ENCODE results near the gene TMEM143. TPM values are rescaled to one million over a fixed set of nuclear protein-coding genes. Genes with fewer than 3 reads are reported as not detected.

TMEM143 gene
- total and polyA plus RNA-seq, 2 of the 8 experiments (the other 6 are each of a cell fraction or from before 2014, with no cell fraction given), result 14.2 to 19.1 TPM

GRCh38 chr19:48397263-48398101, 33.7 kb upstream of the TMEM143 start:
- no peaks in the 10 kb centered on the region for H3K36me3 ChIP-seq (ENCODE audit: control insufficient read depth in 2 of 4, insufficient read depth in 4 of 4, low read length in 3 of 4)
- peaks cover 27% of the 10 kb centered on the region for H3K23me2 ChIP-seq (ENCODE audit: low read depth, low read length)
- no peak overlapping the region for H3K56ac ChIP-seq (replicated peaks; ENCODE audit: insufficient read length, low read depth, low read length)
- no peak for DNase-seq (ENCODE audit: low read depth in 1 of 2, low spot score in 2 of 2)
- no peaks in the 10 kb centered on the region for H3K79me2 ChIP-seq (ENCODE audit: control insufficient read depth in 1 of 2, insufficient read depth in 2 of 2, low read length in 2 of 2)
- 55% methylated on average over 22 of the region's 22 CpGs; no CpG with 5 or more reads in 1 of the 2 experiments for WGBS, 2 experiments (ENCODE audit: extremely low coverage in 1 of 2, insufficient coverage in 1 of 2, insufficient read length in 1 of 2, insufficient replicate concordance in 2 of 2, low coverage in 1 of 2, low lambda C conversion rate in 2 of 2, missing lambda C conversion rate in 1 of 2)
- peak overlapping the region; percentile 32 to 86 (median 61); a peak in 7 of 8 replicates for H3K4me3 ChIP-seq (ENCODE audit: extremely low read depth in 1 of 4, insufficient read depth in 2 of 4, low read depth in 3 of 4, low read length in 4 of 4)
- peaks cover 6 to 50% (median 42%) of the 10 kb centered on the region in 4 experiments for H3K27me3 ChIP-seq (replicated peaks in 1 of 4; ENCODE audit: control insufficient read depth in 3 of 4, extremely low read depth in 1 of 4, insufficient read depth in 3 of 4, low read length in 3 of 4)
- no peak overlapping the region for H2BK120ac ChIP-seq (replicated peaks; ENCODE audit: low read depth, low read length)
- peaks cover 8 to 53% (median 41%) of the 10 kb centered on the region in 4 experiments for H3K4me1 ChIP-seq (replicated peaks in 1 of 4; ENCODE audit: control insufficient read depth in 3 of 4, insufficient read depth in 4 of 4, low read length in 3 of 4)
- no peak overlapping the region for H4K5ac ChIP-seq (ENCODE audit: insufficient read length, low read depth, low read length)
- no peak for FAIRE-seq
- no peak overlapping the region for H2BK20ac ChIP-seq (ENCODE audit: low read length)
- peak overlapping the region; percentile 88 for H3K4ac ChIP-seq (replicated peaks; ENCODE audit: insufficient read length, low read depth, low read length)
- no peaks in the 10 kb centered on the region for H4K20me1 ChIP-seq (replicated peaks in 1 of 2; ENCODE audit: control insufficient read depth in 1 of 2, insufficient read depth in 2 of 2, low read length in 2 of 2)
- H4K8ac ChIP-seq (ENCODE audit: extremely low read depth, insufficient read depth, low read length), result no peak overlapping the region
- peak overlapping the region; percentile 97 for H4K91ac ChIP-seq (replicated peaks; ENCODE audit: insufficient read length, low read length)
- H3K27ac ChIP-seq (ENCODE audit: low read depth, low read length), result no peak overlapping the region
- H3K9ac ChIP-seq (replicated peaks in 1 of 4; ENCODE audit: extremely low read depth in 1 of 4, low read depth in 3 of 4, low read length in 3 of 4), result peak overlapping the region in 2 of 4 experiments; percentile 61 to 80; a peak in 4 of 7 replicates
- H2BK15ac ChIP-seq (ENCODE audit: low read length), result peak overlapping the region; percentile 8; the same call in 1 of the 2 replicates
- no peaks in the 10 kb centered on the region for H3K79me1 ChIP-seq (ENCODE audit: low read depth, low read length)
- no peak overlapping the region for H2BK5ac ChIP-seq (ENCODE audit: low read depth, low read length)
- peak overlapping the region; percentile 99; the same call in 1 of the 2 replicates for H2AK5ac ChIP-seq (ENCODE audit: low read depth, low read length)
- H3K4me2 ChIP-seq (ENCODE audit: insufficient read depth in 1 of 2, low read depth in 2 of 2, low read length in 2 of 2), result peak overlapping the region; percentile 96 to 100
- CTCF ChIA-PET (ENCODE audit: partially characterized antibody), result no interaction called here
- POLR2A ChIA-PET (ENCODE audit: partially characterized antibody), result no interaction called here
- peak overlapping the region; percentile 84 for H2BK12ac ChIP-seq (ENCODE audit: low read depth, low read length)
- peak overlapping the region; percentile 60; the same call in 1 of the 2 replicates for H3K18ac ChIP-seq (ENCODE audit: extremely low read depth, low read length)
- H3K23ac ChIP-seq (ENCODE audit: insufficient read length), result no peak overlapping the region
- no peaks in the 10 kb centered on the region for H3K9me3 ChIP-seq (ENCODE audit: insufficient read depth in 2 of 2, low read depth in 1 of 2, low read length in 1 of 2)
- H2AFZ ChIP-seq (ENCODE audit: low read length), result no peak overlapping the region
- H3K14ac ChIP-seq (ENCODE audit: insufficient read length), result peak overlapping the region; percentile 98
- TF ChIP-seq, protein P1, sequence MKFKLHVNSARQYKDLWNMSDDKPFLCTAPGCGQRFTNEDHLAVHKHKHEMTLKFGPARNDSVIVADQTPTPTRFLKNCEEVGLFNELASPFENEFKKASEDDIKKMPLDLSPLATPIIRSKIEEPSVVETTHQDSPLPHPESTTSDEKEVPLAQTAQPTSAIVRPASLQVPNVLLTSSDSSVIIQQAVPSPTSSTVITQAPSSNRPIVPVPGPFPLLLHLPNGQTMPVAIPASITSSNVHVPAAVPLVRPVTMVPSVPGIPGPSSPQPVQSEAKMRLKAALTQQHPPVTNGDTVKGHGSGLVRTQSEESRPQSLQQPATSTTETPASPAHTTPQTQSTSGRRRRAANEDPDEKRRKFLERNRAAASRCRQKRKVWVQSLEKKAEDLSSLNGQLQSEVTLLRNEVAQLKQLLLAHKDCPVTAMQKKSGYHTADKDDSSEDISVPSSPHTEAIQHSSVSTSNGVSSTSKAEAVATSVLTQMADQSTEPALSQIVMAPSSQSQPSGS (IDR thresholded peaks at IDR 0.05; ENCODE audit: low read length), result no peak
- no peak for TF ChIP-seq TCF12 (IDR thresholded peaks at IDR 0.05; ENCODE audit: low read depth, low read length)
- TF ChIP-seq, protein P2, sequence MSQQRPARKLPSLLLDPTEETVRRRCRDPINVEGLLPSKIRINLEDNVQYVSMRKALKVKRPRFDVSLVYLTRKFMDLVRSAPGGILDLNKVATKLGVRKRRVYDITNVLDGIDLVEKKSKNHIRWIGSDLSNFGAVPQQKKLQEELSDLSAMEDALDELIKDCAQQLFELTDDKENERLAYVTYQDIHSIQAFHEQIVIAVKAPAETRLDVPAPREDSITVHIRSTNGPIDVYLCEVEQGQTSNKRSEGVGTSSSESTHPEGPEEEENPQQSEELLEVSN (IDR thresholded peaks at IDR 0.05), result no peak
- TF ChIP-seq POU5F1 (IDR thresholded peaks at IDR 0.05; ENCODE audit: low read depth, low read length), result no peak
- no peak for TF ChIP-seq RNF2 (IDR thresholded peaks at IDR 0.05; ENCODE audit: borderline replicate concordance, low read depth, low read length, missing control alignments, poor library complexity, severe bottlenecking)
- TF ChIP-seq ASH2L (IDR thresholded peaks at IDR 0.05; ENCODE audit: low read length), result no peak
- TF ChIP-seq MAFK (IDR thresholded peaks at IDR 0.05; ENCODE audit: low read depth, low read length), result no peak
- no peak for TF ChIP-seq NANOG (IDR thresholded peaks at IDR 0.05; ENCODE audit: insufficient read depth, low read depth, low read length, poor library complexity, severe bottlenecking)
- no peak for TF ChIP-seq BCL11A (IDR thresholded peaks at IDR 0.05; ENCODE audit: low read depth in 2 of 2, low read length in 2 of 2)
